Colonic mucosa (tissue), 4 donors: Measurements from ENCODE around the gene PJVK. TPM values are rescaled to one million over a fixed set of nuclear protein-coding genes. Genes with fewer than 3 reads are reported as not detected.

Experiments
- DNase-seq: peaks from one replicate; pipeline ENCODE4 v3.0.0-alpha.2; 2020
- H3K27ac ChIP-seq: fragments of 200-600 bp; one replicate; pipeline ENCODE4 v1.8.0; 2021
- H3K27me3 ChIP-seq: fragments of 200-600 bp; one replicate; pipeline ENCODE4 v1.8.0; 2021
- H3K36me3 ChIP-seq: fragments of 200-600 bp; one replicate; pipeline ENCODE4 v1.8.0; 2021
- H3K4me1 ChIP-seq: fragments of 200-600 bp; one replicate; pipeline ENCODE4 v1.8.0; 2021; ENCODE audit warnings: mild to moderate bottlenecking
- H3K4me3 ChIP-seq: fragments of 200-600 bp; one replicate; pipeline ENCODE4 v1.8.0; 2021
- H3K9ac ChIP-seq, 2 donors: one replicate each; pipeline ENCODE4 v1.7.0; 2013; ENCODE audit warnings: control low read depth in 2 of 2, low read depth in 2 of 2, low read length in 2 of 2
- H3K9me3 ChIP-seq: fragments of 200-600 bp; one replicate; pipeline ENCODE4 v1.8.0; 2021
- intact Hi-C: fragments of 100-400 bp; cut with DNase I; formaldehyde crosslinking; loops from one replicate; pipeline ENCODE4 v1.14.1; 2022
- total RNA-seq, 2 donors: library from RNA; stranded (reverse); fragmentation: NEBNext Ultra II Directional in 1 of 2; extraction: Animal tissue kit (Norgen Biotek cat#: 25700) in 1 of 2; gene quantifications; one replicate each; pipeline ENCODE4 v1.2.1, GENCODE V29; 2021
- TF ChIP-seq, protein P1 (sequence below): fragments of 200-600 bp; IDR thresholded peaks from one replicate; pipeline ENCODE4 v1.8.0; 2022; ENCODE audit warnings: antibody characterized with exemption, mild to moderate bottlenecking
- donor health status: healthy.
- donor health status: DM: no; HTN: no; CAD: no.
- donor health status: DM: no; HTN: no; CAD: no.

PJVK gene
- total RNA-seq, 2 donors from 2014 or later = 0.96 to 1.8 TPM

DNA sequence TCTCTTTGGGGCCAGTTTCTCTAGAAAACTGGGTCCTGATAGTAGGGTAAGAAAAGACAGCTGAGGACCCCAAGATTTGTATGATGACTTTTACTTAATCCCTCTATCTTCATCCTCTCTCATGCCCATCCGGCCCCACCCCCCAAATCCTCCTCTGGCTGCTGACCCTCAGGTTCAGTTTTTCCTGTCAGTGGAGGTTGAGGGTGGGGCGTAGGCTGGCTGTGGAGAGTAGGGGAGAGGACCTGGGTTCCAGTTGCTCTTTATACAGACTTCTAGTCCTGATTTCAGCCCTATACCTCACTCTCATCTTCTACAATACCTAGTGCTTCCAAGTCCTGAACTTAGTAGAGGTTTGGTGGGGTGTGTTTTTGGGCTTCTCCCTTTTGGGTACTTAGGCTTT lies 57.5 kb downstream of the PJVK start:
- intact Hi-C loops = no loop called here
- Histone ChIP-seq H3K27me3 (no peaks in the 10 kb centered on the region), H3K4me3 (no peak overlapping the region), H3K4me1 (no peaks in the 10 kb centered on the region), H3K36me3 (no peaks in the 10 kb centered on the region), H3K9ac (no peak overlapping the region), H3K9me3 (no peaks in the 10 kb centered on the region), H3K27ac (no peak overlapping the region)
- no peak for DNase-seq
- TF ChIP-seq, protein P1, sequence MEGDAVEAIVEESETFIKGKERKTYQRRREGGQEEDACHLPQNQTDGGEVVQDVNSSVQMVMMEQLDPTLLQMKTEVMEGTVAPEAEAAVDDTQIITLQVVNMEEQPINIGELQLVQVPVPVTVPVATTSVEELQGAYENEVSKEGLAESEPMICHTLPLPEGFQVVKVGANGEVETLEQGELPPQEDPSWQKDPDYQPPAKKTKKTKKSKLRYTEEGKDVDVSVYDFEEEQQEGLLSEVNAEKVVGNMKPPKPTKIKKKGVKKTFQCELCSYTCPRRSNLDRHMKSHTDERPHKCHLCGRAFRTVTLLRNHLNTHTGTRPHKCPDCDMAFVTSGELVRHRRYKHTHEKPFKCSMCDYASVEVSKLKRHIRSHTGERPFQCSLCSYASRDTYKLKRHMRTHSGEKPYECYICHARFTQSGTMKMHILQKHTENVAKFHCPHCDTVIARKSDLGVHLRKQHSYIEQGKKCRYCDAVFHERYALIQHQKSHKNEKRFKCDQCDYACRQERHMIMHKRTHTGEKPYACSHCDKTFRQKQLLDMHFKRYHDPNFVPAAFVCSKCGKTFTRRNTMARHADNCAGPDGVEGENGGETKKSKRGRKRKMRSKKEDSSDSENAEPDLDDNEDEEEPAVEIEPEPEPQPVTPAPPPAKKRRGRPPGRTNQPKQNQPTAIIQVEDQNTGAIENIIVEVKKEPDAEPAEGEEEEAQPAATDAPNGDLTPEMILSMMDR = no peak

DNA sequence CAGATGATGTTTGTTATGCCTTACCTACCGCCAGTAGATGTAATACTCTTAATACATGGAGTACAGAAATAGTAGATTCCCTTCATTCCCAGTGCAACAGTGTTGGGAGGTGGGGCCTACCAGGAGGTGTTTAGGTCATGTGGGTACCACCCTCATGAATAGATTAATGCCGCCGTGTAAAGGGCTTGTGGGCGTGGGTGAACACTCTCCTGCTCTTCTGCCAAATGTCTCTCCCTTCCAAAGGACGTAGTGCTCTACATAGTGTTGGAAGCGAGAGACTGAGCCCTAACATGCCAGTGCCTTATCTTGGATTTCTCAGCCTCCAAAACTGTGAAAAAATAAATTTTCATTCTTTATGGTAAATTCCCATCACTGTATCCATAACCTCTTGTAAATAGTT lies 59.2 kb downstream of the PJVK start:
- H3K4me1 ChIP-seq = no peaks in the 10 kb centered on the region
- H3K27me3 ChIP-seq = no peaks in the 10 kb centered on the region
- H3K4me3 ChIP-seq = no peak overlapping the region
- TF ChIP-seq, protein P1 = no peak
- H3K9ac ChIP-seq = no peak overlapping the region
- intact Hi-C loops = no loop called here
- no peaks in the 10 kb centered on the region for H3K9me3 ChIP-seq
- no peak overlapping the region for H3K27ac ChIP-seq
- no peaks in the 10 kb centered on the region for H3K36me3 ChIP-seq
- DNase-seq = no peak

Other genes with a start within 250 kb of the PJVK start
- 10 to 100 TPM; 34.0 to 37.1 TPM for gene PRKRA, start 203 bp upstream of the PJVK start, total RNA-seq
- 1 to 10 TPM; 2.6 to 3.9 TPM for gene FKBP7, start 27.2 kb downstream of the PJVK start, total RNA-seq
- gene PLEKHA3, start 29.1 kb downstream of the PJVK start, total RNA-seq = 10 to 100 TPM; 19.3 to 26.1 TPM